22Rv1 (cell line): ENCODE results near the gene CEP192.

Experiments used
- ZFX ChIP-seq: fragments of 450-650 bp; IDR thresholded peaks from 2 replicates; pipeline ENCODE4 v1.6.1; 2017; ENCODE audit warnings: antibody characterized with exemption, borderline replicate concordance
- TF ChIP-seq, protein P1 (sequence below): fragments of 450-650 bp; IDR thresholded peaks from 2 replicates; pipeline ENCODE4 v1.5.1; 2017; ENCODE audit warnings: mild to moderate bottlenecking

DNA sequence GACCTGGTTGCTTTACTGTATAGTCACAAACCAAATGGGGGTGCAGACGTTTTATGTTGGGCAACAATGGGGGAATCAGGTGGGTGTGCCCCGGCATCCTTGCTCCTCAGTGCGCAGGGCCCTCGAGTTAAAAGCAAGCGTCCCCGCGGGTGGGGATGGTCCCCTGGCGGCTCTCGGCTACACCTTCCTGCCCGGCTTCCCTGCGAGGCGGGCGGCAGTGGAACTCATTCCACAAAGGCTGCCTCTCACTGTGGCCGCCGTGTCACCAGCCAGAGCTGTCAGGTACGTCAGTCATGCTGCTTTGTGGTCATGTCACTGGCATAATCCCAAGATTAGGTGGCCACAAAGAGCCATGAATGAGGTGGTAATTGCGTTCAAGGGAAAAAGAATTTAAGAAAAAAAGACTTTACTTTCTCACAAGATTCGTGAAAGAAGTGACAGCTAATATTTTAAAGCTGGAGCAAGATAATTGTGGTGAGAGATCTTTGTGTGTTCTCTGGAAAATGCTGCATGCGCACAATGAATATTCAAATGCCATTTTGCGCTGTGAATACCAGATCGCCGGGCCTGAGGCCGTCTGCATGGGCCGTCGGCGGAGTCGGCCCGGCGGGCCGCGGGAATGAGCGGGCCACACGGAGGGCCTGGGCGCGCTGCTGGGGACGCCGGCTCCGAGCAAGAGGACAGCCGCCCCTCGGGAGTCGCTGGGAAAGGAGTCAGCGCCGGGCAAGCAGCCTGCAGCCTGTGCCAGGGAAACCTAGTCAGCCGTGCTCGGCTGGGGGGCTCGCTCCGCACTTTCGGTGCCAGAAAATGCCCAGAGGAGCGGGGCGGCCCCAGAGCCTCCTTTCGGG is 145.1 kb downstream of the CEP192 start:
- TF ChIP-seq, protein P1, sequence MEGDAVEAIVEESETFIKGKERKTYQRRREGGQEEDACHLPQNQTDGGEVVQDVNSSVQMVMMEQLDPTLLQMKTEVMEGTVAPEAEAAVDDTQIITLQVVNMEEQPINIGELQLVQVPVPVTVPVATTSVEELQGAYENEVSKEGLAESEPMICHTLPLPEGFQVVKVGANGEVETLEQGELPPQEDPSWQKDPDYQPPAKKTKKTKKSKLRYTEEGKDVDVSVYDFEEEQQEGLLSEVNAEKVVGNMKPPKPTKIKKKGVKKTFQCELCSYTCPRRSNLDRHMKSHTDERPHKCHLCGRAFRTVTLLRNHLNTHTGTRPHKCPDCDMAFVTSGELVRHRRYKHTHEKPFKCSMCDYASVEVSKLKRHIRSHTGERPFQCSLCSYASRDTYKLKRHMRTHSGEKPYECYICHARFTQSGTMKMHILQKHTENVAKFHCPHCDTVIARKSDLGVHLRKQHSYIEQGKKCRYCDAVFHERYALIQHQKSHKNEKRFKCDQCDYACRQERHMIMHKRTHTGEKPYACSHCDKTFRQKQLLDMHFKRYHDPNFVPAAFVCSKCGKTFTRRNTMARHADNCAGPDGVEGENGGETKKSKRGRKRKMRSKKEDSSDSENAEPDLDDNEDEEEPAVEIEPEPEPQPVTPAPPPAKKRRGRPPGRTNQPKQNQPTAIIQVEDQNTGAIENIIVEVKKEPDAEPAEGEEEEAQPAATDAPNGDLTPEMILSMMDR, result no peak
- TF ChIP-seq ZFX, result no peak
